ACC112 (cell line): Measurements from ENCODE around the gene SHPK.
A peak's percentile ranks its signal among the peaks of the same experiment; 100 is the strongest.

Experiments used
- H2AFZ ChIP-seq: fragments of 200-600 bp; sonication (generic); one replicate; pipeline ENCODE4 v1.6.0; 2017; ENCODE audit warnings: antibody characterized with exemption, low read length; ENCODE audit not compliant: unreplicated experiment
- H3K27ac ChIP-seq: fragments of 200-600 bp; sonication (generic); 2 replicates; pipeline ENCODE4 v1.5.1; 2014; ENCODE audit warnings: low read depth, mild to moderate bottlenecking, antibody characterized with exemption, low read length, moderate library complexity
- H3K27me3 ChIP-seq: fragments of 200-600 bp; sonication (generic); 2 replicates; pipeline ENCODE4 v1.6.1; 2014; ENCODE audit warnings: mild to moderate bottlenecking, antibody characterized with exemption, low read length, moderate library complexity, mixed read lengths; ENCODE audit not compliant: insufficient read depth
- H3K36me3 ChIP-seq: fragments of 200-600 bp; sonication (generic); 2 replicates; pipeline ENCODE4 v1.6.1; 2016; ENCODE audit warnings: mild to moderate bottlenecking, antibody characterized with exemption, low read length, moderate library complexity, mixed read lengths; ENCODE audit not compliant: insufficient read depth
- H3K4me1 ChIP-seq: fragments of 200-600 bp; sonication (generic); one replicate; pipeline ENCODE4 v1.6.1; 2016; ENCODE audit warnings: low read length, mixed read lengths; ENCODE audit not compliant: insufficient read depth, unreplicated experiment, control insufficient read depth
- H3K4me3 ChIP-seq: fragments of 200-600 bp; sonication (generic); 2 replicates; pipeline ENCODE4 v1.5.1; 2014; ENCODE audit warnings: mild to moderate bottlenecking, low read depth, low read length
- H3K79me2 ChIP-seq: fragments of 200-600 bp; sonication (generic); one replicate; pipeline ENCODE4 v1.6.0; 2016; ENCODE audit warnings: low read length; ENCODE audit not compliant: control insufficient read depth, unreplicated experiment, insufficient read depth

Gene SHPK

GRCh38 chr17:3636154-3636907 is at the start of gene SHPK, which contains the start of gene CTNS:
Gene SHPK (minus strand): TSS chr17:3636250. CDS start chr17:3636219, 31 bp downstream.
Gene CTNS (plus strand): TSS chr17:3636760. CDS start chr17:3640207, 3,447 bp downstream.
- Histone ChIP-seq H3K4me1 (peaks cover 8% of the 10 kb centered on the region), H3K36me3 (no peaks in the 10 kb centered on the region), H3K27me3 (no peaks in the 10 kb centered on the region), H3K4me3 (peak within 1 kb of the TSS; percentile 97), H2AFZ (peak within 1 kb of the TSS; percentile 88), H3K79me2 (peaks cover 14% of the 10 kb centered on the region), H3K27ac (peak within 1 kb of the TSS; percentile 91)

- H3K79me2 ChIP-seq = no peaks in the 10 kb centered on the region
- no peaks in the 10 kb centered on the region for H3K27me3 ChIP-seq
- no peaks in the 10 kb centered on the region for H3K36me3 ChIP-seq
- no peak overlapping the region for H3K4me3 ChIP-seq
- H3K4me1 ChIP-seq = no peaks in the 10 kb centered on the region
- no peak overlapping the region for H2AFZ ChIP-seq
- no peak overlapping the region for H3K27ac ChIP-seq
Measured at GRCh38 chr17:3685174-3685573, 49.1 kb upstream of the SHPK start.

- Histone ChIP-seq H2AFZ (no peak overlapping the region), H3K79me2 (no peaks in the 10 kb centered on the region), H3K4me1 (no peaks in the 10 kb centered on the region), H3K27me3 (no peaks in the 10 kb centered on the region), H3K4me3 (no peak overlapping the region), H3K36me3 (no peaks in the 10 kb centered on the region), H3K27ac (no peak overlapping the region)
Measured at GRCh38 chr17:3683054-3683511, 47.0 kb upstream of the SHPK start.

- H3K27ac ChIP-seq = no peak overlapping the region
- no peak overlapping the region for H3K4me3 ChIP-seq
- no peaks in the 10 kb centered on the region for H3K27me3 ChIP-seq
- no peak overlapping the region for H2AFZ ChIP-seq
- H3K36me3 ChIP-seq = no peaks in the 10 kb centered on the region
- H3K4me1 ChIP-seq = no peaks in the 10 kb centered on the region
- no peaks in the 10 kb centered on the region for H3K79me2 ChIP-seq
Measured at GRCh38 chr17:3682033-3682432, 46.0 kb upstream of the SHPK start.

- Histone ChIP-seq H2AFZ (no peak overlapping the region), H3K27ac (no peak overlapping the region), H3K36me3 (no peaks in the 10 kb centered on the region), H3K27me3 (no peaks in the 10 kb centered on the region), H3K4me3 (no peak overlapping the region), H3K4me1 (no peaks in the 10 kb centered on the region), H3K79me2 (no peaks in the 10 kb centered on the region)
Measured at GRCh38 chr17:3681565-3681964, 45.5 kb upstream of the SHPK start.

- H3K36me3 ChIP-seq = no peaks in the 10 kb centered on the region
Measured at GRCh38 chr17:3681057-3681456, 45.0 kb upstream of the SHPK start.

GRCh38 chr17:3679531-3680126 is 43.6 kb upstream of the SHPK start:
- Histone ChIP-seq H3K27ac (no peak overlapping the region), H3K4me3 (no peak overlapping the region), H3K79me2 (no peaks in the 10 kb centered on the region), H3K36me3 (no peaks in the 10 kb centered on the region), H3K27me3 (no peaks in the 10 kb centered on the region), H2AFZ (no peak overlapping the region), H3K4me1 (no peaks in the 10 kb centered on the region)

More at GRCh38 chr17:3681057-3681456, 45.0 kb upstream of the SHPK start:
- Histone ChIP-seq H3K4me3 (no peak overlapping the region), H2AFZ (no peak overlapping the region), H3K4me1 (no peaks in the 10 kb centered on the region), H3K27ac (no peak overlapping the region), H3K79me2 (no peaks in the 10 kb centered on the region), H3K27me3 (no peaks in the 10 kb centered on the region)

GRCh38 chr17:3678821-3679530 is 42.9 kb upstream of the SHPK start:
- H3K4me3 ChIP-seq = no peak overlapping the region
- H3K27me3 ChIP-seq = no peaks in the 10 kb centered on the region

GRCh38 chr17:3678095-3678820 is 42.2 kb upstream of the SHPK start:
- Histone ChIP-seq H2AFZ (no peak overlapping the region), H3K36me3 (no peaks in the 10 kb centered on the region), H3K4me3 (no peak overlapping the region)

More at GRCh38 chr17:3678821-3679530, 42.9 kb upstream of the SHPK start:
- H3K27ac ChIP-seq = no peak overlapping the region
- no peaks in the 10 kb centered on the region for H3K79me2 ChIP-seq
- no peaks in the 10 kb centered on the region for H3K4me1 ChIP-seq
- no peak overlapping the region for H2AFZ ChIP-seq
- no peaks in the 10 kb centered on the region for H3K36me3 ChIP-seq

GRCh38 chr17:3675886-3676285 is 39.8 kb upstream of the SHPK start:
- no peaks in the 10 kb centered on the region for H3K27me3 ChIP-seq
- H2AFZ ChIP-seq = no peak overlapping the region
- no peak overlapping the region for H3K27ac ChIP-seq
- no peaks in the 10 kb centered on the region for H3K79me2 ChIP-seq
- no peaks in the 10 kb centered on the region for H3K4me1 ChIP-seq
- no peaks in the 10 kb centered on the region for H3K36me3 ChIP-seq
- H3K4me3 ChIP-seq = no peak overlapping the region

More at GRCh38 chr17:3678095-3678820, 42.2 kb upstream of the SHPK start:
- Histone ChIP-seq H3K79me2 (no peaks in the 10 kb centered on the region), H3K27ac (no peak overlapping the region), H3K4me1 (no peaks in the 10 kb centered on the region), H3K27me3 (no peaks in the 10 kb centered on the region)
